Activated naive CD4-positive, alpha-beta T cell treated with anti-CD3 and anti-CD28 coated beads for 36 hours (primary cell): ENCODE results near the gene PTPRN2. TPM values are rescaled to one million over a fixed set of nuclear protein-coding genes. Genes with fewer than 3 reads are reported as not detected.
"Not testable (repeated sequence)": the region's sequence is repeated elsewhere in the genome, so short reads cannot be mapped to it uniquely, and the experiment has no call there.

Experiments
- CTCF ChIA-PET: fragments of 350-600 bp; sonication (Branson Sonifier 250); formaldehyde crosslinking; loops from one replicate; lab custom pipeline; 2021; ENCODE audit warnings: antibody characterized with exemption; lab: Charles Lee
- DNase-seq: peaks from one replicate; pipeline ENCODE4 v3.0.0-alpha.2; 2020
- H3K27ac Mint-ChIP-seq: one replicate; pipeline ENCODE4 v1.8.0; 2021; ENCODE audit warnings: mild to moderate bottlenecking, mixed read lengths
- H3K27me3 Mint-ChIP-seq: one replicate; pipeline ENCODE4 v1.8.0; 2021; ENCODE audit warnings: low read depth, mixed read lengths
- H3K36me3 Mint-ChIP-seq: one replicate; pipeline ENCODE4 v1.8.0; 2021; ENCODE audit warnings: low read depth, mixed read lengths
- H3K4me1 Mint-ChIP-seq: one replicate; pipeline ENCODE4 v1.8.0; 2021; ENCODE audit warnings: low read depth, mixed read lengths
- H3K4me3 Mint-ChIP-seq: one replicate; pipeline ENCODE4 v1.8.0; 2021; ENCODE audit warnings: mild to moderate bottlenecking, moderate library complexity, mixed read lengths
- H3K9me3 Mint-ChIP-seq: one replicate; pipeline ENCODE4 v1.8.0; 2021; ENCODE audit warnings: mixed read lengths
- intact Hi-C: fragments of 100-400 bp; cut with micrococcal nuclease; formaldehyde crosslinking; loops from one replicate; pipeline ENCODE4 v1.15.1; 2023
- total RNA-seq, 2 experiments: library from RNA; stranded (reverse); gene quantifications; one replicate each; pipeline ENCODE4 v1.2.3, GENCODE V29; 2021

Gene PTPRN2
- total RNA-seq, 2 experiments from 2014 or later = 0.54 to 0.62 TPM

DNA sequence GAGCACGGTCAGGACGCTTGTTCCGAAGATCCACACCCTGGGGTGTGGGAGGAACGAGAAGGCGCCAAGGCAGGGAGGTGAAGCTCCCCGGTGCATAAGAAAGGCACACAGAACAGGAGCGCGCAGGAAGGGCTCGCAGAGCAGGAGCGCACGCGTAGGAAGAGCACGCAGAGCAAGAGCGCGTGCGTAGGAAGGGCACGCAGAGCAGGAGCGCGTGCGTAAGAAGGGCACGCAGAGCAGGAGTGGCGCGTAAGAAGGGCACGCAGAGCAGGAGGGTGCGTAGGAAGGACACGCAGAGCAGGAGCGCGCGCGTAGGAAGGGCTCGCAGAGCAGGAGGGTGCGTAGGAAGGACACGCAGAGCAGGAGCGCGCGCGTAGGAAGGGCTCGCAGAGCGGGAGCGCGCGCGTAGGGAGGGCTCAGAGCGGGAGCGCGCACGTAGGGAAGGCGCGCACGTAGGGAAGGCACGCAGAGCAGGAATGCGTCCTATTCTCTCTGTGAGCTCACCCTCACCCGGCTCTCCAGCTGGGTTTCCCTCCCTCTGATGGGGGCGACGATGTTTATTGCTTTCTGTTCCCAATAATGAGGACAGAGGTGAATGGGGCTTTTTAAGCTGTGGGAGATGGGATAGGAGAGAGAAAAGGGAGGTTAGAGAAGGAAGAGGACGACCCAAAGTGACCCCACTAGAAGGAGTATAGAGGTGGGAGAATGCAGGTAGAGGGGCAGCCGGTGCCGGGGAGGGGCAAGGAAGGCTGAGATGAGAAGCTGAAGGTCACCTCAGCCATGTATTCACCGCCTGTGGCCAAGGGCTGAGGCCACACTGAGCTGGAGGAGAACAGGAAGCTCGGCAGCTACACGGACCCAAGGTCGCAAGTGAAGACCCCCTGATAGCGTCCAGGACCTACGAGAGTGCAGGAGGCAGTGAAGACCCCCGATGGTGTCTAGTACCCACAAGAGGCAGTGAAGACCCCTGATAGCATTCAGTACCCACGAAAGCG is 423.2 kb downstream of the PTPRN2 start:
- Mint-ChIP-seq H3K9me3 (no peaks in the 10 kb centered on the region), H3K27ac (no peak overlapping the region), H3K36me3 (no peaks in the 10 kb centered on the region), H3K27me3 (peaks cover 3% of the 10 kb centered on the region), H3K4me3 (no peak overlapping the region), H3K4me1 (no peaks in the 10 kb centered on the region)
- intact Hi-C loops = no loop called here
- CTCF ChIA-PET = interaction anchor here (0.9 kb wide), 1 partner anchor 39 kb away, joined by 3 read pairs; no protein-coding TSS in a partner anchor
- DNase-seq = no peak

DNA sequence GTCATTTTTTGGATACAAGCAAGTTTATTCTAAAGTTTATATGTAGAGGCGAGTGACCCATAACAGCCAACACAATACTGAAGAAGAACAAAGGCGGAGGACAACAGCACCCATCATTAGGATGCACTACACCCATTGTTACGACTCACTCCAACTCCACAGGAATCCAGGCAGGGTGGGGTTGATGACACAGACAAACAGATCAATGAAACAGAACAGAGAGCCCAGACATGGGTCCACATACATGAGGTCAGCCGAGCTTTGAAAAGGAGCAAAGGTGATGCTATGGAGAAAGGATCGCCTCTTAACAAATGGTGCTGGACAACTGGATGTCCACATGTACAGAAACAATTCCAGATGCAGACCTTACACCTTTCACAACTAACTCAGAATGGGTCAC is 426.4 kb downstream of the PTPRN2 start:
- DNase-seq = no peak
- H3K9me3 Mint-ChIP-seq = no peaks in the 10 kb centered on the region
- no peak overlapping the region for H3K4me3 Mint-ChIP-seq
- no peaks in the 10 kb centered on the region for H3K4me1 Mint-ChIP-seq
- H3K27ac Mint-ChIP-seq = no peak overlapping the region
- intact Hi-C loops = no loop called here
- no peaks in the 10 kb centered on the region for H3K27me3 Mint-ChIP-seq
- no peaks in the 10 kb centered on the region for H3K36me3 Mint-ChIP-seq
- CTCF ChIA-PET = no interaction called here

- Mint-ChIP-seq H3K36me3 (no peaks in the 10 kb centered on the region), H3K4me1 (no peaks in the 10 kb centered on the region), H3K27ac (no peak overlapping the region), H3K9me3 (peaks cover 5% of the 10 kb centered on the region), H3K27me3 (peaks cover 4% of the 10 kb centered on the region), H3K4me3 (no peak overlapping the region)
- CTCF ChIA-PET = no interaction called here
- no peak for DNase-seq
- intact Hi-C loops = no loop called here
Measured at GRCh38 chr7:158160199-158160598, 427.4 kb downstream of the PTPRN2 start.

DNA sequence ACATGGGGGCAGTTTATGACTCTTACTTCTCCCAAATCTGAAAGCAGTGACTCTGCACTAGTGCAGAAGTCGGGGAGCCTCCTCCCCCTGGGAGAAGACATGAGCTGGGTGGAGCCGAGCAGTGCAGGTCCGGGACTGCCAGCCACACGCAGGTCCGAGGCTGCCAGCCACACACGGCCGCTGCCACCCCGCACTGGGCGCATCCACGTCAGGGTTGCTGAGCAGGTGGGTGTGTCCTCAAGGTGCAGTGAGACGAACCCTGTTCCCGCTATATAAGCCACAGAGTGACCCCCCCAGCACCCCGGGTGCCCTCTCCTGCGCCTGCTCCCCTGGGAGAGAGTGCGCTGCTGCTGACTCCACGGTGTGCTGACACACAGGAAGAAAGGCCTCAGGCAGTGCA is 430.2 kb downstream of the PTPRN2 start:
- Mint-ChIP-seq H3K4me3 (no peak overlapping the region), H3K27me3 (peaks cover 4% of the 10 kb centered on the region), H3K27ac (no peak overlapping the region), H3K4me1 (no peaks in the 10 kb centered on the region), H3K9me3 (peaks cover 5% of the 10 kb centered on the region), H3K36me3 (no peaks in the 10 kb centered on the region)
- intact Hi-C loops = no loop called here
- no peak for DNase-seq
- CTCF ChIA-PET = no interaction called here

GRCh38 chr7:158151273-158151672 is 436.4 kb downstream of the PTPRN2 start:
- DNase-seq = peak; percentile 35
- H3K36me3 Mint-ChIP-seq, H3K4me1 Mint-ChIP-seq, H3K27me3 Mint-ChIP-seq, intact Hi-C loops, H3K4me3 Mint-ChIP-seq, CTCF ChIA-PET, H3K27ac Mint-ChIP-seq, H3K9me3 Mint-ChIP-seq: not testable (repeated sequence)

- CTCF ChIA-PET = no interaction called here
- Mint-ChIP-seq H3K27ac (no peak overlapping the region), H3K4me1 (no peaks in the 10 kb centered on the region), H3K9me3 (peaks cover under 1% of the 10 kb centered on the region), H3K4me3 (no peak overlapping the region), H3K36me3 (no peaks in the 10 kb centered on the region), H3K27me3 (no peaks in the 10 kb centered on the region)
- DNase-seq = no peak
- intact Hi-C loops = no loop called here
Measured at GRCh38 chr7:158150234-158150633, 437.4 kb downstream of the PTPRN2 start.

GRCh38 chr7:158147431-158147830 is 440.2 kb downstream of the PTPRN2 start:
- H3K9me3 Mint-ChIP-seq, H3K27me3 Mint-ChIP-seq, H3K4me1 Mint-ChIP-seq, H3K4me3 Mint-ChIP-seq, DNase-seq, H3K36me3 Mint-ChIP-seq, H3K27ac Mint-ChIP-seq, intact Hi-C loops, CTCF ChIA-PET: not testable (repeated sequence)

GRCh38 chr7:158145370-158145769 is 442.3 kb downstream of the PTPRN2 start:
- no peak for DNase-seq
- Mint-ChIP-seq H3K9me3 (no peaks in the 10 kb centered on the region), H3K27ac (no peak overlapping the region), H3K4me1 (no peaks in the 10 kb centered on the region), H3K27me3 (no peaks in the 10 kb centered on the region), H3K4me3 (no peak overlapping the region), H3K36me3 (no peaks in the 10 kb centered on the region)
- intact Hi-C loops = no loop called here
- CTCF ChIA-PET = no interaction called here

DNA sequence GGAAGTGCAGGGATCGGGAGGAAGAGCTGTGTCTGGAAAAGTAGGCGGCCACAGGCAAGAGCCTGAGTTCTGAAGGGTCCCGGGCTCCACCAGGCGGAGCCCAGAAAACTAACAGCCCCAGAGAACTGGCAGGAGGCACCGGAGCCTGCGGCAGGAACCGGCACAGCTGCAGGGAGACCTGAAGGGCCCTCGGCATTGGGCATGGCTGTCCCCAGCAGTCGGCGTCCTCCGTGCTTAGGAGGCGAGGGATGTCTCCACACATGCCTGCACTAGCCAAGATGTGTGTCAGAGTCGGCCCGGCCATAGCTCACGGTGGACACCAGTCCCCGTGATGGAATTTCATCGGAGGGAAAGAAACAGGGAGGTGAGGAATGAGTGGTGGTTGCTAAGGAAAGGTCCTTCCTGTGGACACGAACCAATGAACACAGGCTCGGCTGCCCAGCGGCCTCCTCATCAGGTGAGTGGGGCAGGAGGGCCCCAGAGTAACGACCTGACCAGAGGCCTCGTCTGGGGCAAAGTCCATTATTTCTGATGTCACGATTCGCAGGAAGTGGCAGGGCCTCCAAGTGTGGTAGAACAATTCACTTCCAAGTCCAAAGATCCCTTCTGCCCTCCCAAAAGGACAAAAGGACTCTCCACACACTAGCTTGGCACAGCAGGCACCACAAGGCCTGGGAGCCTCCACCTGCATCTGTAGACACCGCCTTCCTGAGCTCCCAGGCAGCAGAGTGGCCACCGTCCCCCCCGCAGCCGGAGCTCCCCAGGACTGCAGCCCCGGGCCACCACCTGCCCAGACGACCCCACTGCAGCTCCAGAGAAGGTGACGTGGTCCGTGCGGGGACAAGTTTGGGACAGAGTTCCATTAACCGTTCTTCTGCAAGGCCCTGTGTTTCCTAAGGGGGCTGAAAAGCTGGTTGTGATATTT is 444.2 kb downstream of the PTPRN2 start:
- Mint-ChIP-seq H3K4me3 (no peak overlapping the region), H3K4me1 (no peaks in the 10 kb centered on the region)

DNA sequence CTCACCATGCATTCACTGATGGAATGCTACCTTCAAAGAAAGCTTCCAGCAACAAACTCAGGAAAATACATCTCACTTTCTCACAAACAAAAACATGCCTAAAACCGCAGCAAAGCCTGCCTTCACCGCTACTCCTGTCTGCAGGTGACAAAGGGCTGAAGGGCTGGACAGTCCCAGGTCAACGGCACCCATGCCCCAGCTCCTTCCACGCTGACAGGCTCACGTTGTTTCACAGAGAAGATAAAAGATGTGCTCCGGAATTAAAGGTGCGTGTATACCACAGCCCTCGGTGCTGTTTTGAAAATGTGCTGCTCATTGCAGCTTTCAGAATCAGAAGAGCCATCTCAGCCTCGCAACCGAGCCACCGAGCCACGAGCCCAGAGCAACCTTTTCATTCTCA is 445.0 kb downstream of the PTPRN2 start:
- intact Hi-C loops = no loop called here
- no peaks in the 10 kb centered on the region for H3K4me1 Mint-ChIP-seq
- CTCF ChIA-PET = no interaction called here
- no peaks in the 10 kb centered on the region for H3K27me3 Mint-ChIP-seq
- H3K4me3 Mint-ChIP-seq = no peak overlapping the region
- no peaks in the 10 kb centered on the region for H3K9me3 Mint-ChIP-seq
- H3K27ac Mint-ChIP-seq = no peak overlapping the region
- no peaks in the 10 kb centered on the region for H3K36me3 Mint-ChIP-seq
- DNase-seq = no peak

More for the DNA sequence above, 444.2 kb downstream of the PTPRN2 start:
- no peaks in the 10 kb centered on the region for H3K27me3 Mint-ChIP-seq
- H3K27ac Mint-ChIP-seq = no peak overlapping the region
- no peaks in the 10 kb centered on the region for H3K9me3 Mint-ChIP-seq
- intact Hi-C loops = no loop called here
- CTCF ChIA-PET = no interaction called here
- H3K36me3 Mint-ChIP-seq = no peaks in the 10 kb centered on the region
- no peak for DNase-seq

DNA sequence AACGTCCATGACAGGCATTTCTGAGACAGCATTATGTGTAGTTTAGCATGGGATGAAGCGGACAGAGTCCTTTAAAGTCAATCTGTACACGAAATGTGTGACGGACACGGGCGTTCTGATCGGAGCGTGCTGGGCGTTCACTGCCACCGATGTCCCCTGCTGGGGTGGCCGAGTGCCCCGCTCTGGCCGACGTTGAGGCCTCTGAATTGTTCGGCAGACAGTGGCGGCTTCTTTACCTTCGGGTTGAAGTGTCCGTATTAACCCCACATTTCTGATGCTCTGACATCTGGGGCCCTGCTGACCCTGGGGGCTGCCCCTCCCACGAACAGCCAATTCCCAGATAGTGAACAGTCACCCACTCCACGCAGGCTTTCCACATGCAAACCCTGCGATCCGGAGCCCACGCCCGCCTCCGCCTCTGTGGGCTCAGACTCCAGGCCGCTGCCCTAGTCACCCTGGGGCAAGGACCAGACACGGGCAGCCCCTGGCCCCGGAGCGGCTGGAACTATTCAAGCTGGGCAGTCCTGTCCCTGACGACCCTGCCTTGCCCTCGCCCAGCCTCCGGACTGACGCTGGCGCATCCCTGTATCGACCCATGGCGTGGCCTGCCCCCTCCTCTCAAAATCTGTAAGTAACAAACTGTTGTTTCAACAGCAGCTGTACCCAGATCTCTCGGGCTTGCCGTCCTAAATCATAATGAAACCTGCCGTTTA is 445.7 kb downstream of the PTPRN2 start:
- Mint-ChIP-seq H3K27me3 (no peaks in the 10 kb centered on the region), H3K9me3 (no peaks in the 10 kb centered on the region), H3K27ac (no peak overlapping the region), H3K4me3 (no peak overlapping the region), H3K4me1 (no peaks in the 10 kb centered on the region), H3K36me3 (no peaks in the 10 kb centered on the region)
- intact Hi-C loops = no loop called here
- DNase-seq = no peak
- CTCF ChIA-PET = no interaction called here

DNA sequence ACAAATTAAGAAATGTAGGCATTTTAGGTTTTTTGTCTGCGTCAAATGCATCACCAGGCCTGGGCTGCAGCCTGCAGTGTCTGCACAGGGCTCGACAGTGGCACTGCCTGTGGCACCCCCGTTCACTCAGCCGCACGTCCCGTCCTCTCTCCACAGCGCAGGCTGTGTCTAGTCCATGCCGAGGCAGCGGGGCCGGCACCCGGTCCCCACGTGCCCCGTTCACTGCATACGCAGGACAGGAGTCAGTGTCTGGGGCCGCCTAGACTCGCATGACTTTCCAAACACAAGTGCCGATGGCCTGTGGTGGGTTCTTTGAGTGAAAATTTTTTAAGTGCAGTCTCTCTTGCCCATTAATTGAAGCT is 446.4 kb downstream of the PTPRN2 start:
- H3K27me3 Mint-ChIP-seq = no peaks in the 10 kb centered on the region
- intact Hi-C loops = no loop called here

More for the DNA sequence above, 446.4 kb downstream of the PTPRN2 start:
- Mint-ChIP-seq H3K4me1 (no peaks in the 10 kb centered on the region), H3K27ac (no peak overlapping the region), H3K36me3 (no peaks in the 10 kb centered on the region), H3K9me3 (no peaks in the 10 kb centered on the region), H3K4me3 (no peak overlapping the region)
- no peak for DNase-seq
- CTCF ChIA-PET = no interaction called here
